Tongue (tissue), 2 donors: ENCODE results near the gene TMEM131L. TPM values are rescaled to one million over a fixed set of nuclear protein-coding genes. Genes with fewer than 3 reads are reported as not detected.

ENCODE experiments used
- DNase-seq: peaks from one replicate; pipeline ENCODE4 v3.0.0-alpha.2; 2015
- total RNA-seq: library from RNA; depleted of rRNA; stranded (reverse); fragments of >200 nt; gene quantifications from one replicate; pipeline ENCODE4 v1.2.3, GENCODE V29; 2014

The TMEM131L gene
- total RNA-seq, 1 donor from 2014 or later = 71.5 TPM

DNA sequence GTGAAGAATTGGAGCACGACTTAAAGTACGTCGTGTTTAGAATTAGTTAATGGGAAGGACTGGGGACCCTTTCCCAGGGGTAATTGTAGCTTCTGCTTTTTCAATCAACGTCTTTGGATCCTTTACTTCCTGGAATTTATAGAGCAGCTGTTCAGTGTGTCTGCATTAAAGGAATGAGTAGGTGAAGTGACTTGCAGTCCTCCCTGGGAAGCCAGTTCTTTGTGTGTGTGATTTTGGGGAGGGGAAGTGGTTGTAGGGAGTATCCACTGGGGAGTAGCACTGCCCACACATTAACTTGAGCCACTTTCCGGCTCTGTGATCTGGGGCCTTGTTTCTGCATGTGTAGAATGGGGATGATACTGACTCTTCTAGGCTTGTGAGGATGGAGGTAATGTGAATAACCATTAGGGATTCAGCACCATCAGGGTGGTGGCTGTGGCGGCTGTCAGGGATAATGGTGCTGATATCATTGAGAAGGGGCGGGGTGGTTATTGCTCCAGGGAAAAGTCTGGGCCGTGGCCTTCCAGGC is 54.7 kb downstream of the TMEM131L start:
- DNase-seq = no peak

DNA sequence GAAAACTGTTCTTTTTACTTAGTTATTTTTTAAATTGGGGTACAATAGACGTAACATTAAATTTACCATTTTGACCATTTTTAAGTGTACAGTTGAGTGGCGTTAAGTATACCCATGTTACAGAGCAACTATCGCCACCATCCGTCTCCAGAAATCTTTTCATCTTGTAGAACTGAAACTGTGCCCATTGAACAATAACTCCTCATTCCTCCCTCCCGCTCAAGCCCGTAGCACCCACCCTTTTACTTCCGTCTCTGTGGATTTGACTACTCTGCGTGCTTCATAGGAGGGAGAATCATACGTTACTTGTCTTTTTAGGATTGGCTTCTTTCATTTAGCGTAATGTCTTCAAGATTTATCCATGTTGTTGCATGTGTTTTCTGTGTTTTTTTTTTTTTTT is 55.3 kb downstream of the TMEM131L start:
- DNase-seq = no peak

GRCh38 chr4:153521999-153522801 is 56.0 kb downstream of the TMEM131L start:
- DNase-seq = no peak

DNA sequence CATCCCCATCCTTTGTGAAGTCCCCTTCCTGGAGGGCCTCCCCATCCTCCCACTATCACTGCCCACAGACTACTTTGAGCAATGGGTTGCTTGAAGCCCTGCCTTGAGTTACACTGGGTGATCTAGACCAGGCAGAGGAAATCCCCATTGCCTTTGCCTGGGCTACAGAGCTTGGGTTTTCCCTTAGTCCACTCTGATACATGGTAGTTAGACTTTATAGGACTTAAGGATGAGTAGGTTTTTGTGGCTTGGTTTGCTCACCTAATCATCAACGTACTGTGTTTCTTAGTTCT is 56.6 kb downstream of the TMEM131L start:
- no peak for DNase-seq

DNA sequence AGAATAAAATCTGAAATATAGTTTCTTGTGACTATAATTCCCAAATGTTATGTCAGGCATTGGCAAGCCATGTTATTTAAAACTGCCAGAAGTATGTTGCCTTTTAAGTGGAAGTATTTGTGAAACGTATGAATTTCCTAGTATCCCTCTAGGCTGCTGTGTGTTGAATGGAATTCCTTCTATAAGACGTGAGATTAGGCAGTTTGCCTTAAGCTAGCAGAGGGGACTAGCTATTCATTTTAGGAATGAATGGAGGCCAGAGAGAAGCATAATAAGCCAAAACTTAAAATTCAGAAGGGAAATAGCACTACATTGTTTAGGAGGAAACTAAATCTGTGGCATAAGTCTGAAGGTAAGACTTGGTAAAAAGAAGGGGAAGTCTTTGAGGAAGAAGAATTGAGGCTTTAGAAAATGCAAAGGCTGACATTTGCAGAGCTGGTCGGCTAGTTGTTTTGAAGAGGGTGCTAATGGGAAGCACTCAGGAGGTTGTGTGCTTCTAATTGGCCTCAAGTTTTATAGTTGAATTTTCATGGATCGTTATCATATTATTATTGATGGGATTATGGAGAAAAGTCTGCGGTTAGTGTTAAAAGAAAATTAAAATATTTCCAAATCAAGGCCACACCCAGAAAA is 57.1 kb downstream of the TMEM131L start:
- DNase-seq = peak; percentile 68

DNA sequence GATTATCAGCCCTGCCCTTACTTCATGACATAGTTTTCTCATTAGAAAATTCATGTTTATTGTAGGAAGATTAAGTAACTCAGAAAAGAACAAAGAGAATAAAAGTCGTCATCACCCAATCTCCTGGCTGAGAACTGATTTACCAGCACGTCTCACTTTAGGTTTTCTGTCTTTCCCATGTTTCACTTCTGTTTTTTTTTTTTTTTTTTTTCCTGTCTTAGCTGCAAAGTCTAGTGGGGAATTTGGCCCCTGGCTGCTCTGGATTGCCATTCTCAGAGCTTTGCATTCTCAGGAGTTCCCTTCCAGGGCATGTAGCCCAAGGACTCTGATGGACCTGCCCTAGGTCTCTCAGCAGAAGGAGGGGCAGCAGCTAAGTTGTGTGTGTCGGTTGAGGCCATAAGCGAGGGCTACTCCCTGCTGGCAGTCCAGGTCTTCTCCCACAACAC is 57.8 kb downstream of the TMEM131L start:
- peak; percentile 38 for DNase-seq

GRCh38 chr4:153524682-153525081 is 58.5 kb downstream of the TMEM131L start:
- DNase-seq = no peak

DNA sequence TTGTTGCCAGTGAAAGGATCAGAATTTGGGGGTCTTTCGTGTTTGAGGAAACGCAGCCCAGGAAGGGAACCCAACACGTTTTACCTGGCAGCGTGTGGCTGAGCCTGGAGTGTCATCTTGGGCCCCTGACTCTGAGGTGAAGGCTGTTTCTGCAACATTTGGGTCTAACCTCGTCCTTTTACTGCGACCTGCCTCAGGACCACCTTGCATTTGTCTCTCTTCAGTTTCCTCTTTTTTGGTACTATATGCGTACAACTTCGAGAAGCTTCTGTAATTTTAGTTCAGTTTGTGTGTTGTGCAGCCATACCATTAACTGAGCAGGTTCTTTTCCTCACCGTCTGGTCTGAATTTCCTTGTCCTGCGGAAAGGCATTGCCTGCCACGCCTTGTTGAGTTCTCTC is 61.5 kb downstream of the TMEM131L start:
- DNase-seq = no peak

DNA sequence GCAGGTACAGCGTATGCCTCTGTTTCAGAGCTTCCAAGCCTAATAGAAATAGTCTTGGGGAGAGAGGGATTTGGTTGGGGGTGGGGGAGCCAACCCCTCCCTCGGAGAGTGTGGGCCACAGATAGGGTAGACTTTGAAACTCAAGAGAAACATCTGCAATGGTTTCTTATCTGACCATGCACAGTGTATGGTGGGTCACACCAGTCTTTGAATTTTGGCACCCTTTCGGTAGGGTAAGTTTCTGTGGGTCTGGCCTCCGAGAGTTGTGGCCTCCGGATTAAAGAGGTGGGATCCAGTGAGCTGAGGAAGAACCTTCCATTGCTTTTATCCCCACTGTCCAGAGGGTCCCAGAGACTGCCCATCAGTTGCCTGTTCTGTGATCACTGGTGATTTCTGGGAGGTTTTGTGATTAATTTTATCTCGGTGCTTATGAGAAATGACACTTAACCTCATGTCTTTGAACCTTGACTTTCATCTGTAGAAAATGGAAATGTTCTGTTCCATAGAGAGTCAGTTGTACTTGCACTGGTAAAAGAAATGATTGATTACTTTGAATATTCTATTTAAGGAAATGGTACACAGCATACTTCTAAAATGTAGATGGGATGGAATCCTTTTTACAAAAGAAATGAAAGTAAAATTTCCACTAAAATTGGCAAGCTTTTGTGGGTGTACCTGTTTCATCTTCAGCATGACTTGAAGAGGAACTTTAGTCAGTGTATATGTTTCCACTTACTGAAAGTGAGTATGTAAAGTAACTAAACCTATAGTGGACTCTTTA is 62.7 kb downstream of the TMEM131L start:
- no peak for DNase-seq

DNA sequence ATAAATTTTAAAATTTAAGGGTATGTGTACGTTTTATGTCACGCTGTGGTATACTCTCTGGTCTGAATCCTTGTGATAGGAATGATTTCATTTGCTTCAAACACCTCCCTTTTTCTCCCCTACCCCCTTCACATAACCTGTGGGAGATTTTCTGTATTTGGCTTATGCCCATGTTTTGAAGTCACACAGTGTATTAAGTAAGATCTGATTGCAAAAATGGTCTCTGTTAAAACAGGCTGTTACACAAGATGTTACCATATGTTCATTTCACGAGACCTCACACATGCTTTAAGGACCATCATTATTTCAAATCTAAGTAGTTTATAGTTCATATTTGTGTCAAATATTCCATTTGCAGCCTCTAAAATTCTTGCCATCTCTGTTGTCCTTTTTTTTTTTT is 63.5 kb downstream of the TMEM131L start:
- DNase-seq = no peak

- DNase-seq = no peak
These were observed 64.3 kb downstream of the TMEM131L start for GRCh38 chr4:153530284-153530999.

DNA sequence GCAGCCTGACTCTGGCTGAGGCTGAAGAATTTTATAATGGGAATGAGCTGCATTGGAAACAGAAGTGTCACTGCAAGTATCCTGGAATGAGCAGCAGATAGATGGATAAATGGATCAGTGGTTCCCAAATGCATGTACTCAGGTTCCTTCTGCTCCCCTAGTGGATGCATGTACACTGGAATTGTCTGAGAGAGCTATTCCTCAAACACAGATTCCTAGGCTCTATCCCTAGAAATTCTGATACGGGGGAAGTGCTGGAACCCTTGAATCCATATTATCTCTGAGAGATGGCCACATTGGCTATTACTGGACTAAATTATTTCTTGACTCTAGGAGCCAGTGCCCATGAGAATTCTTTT is 64.8 kb downstream of the TMEM131L start:
- DNase-seq = no peak

GRCh38 chr4:153531976-153532626 is 65.9 kb downstream of the TMEM131L start:
- no peak for DNase-seq

DNA sequence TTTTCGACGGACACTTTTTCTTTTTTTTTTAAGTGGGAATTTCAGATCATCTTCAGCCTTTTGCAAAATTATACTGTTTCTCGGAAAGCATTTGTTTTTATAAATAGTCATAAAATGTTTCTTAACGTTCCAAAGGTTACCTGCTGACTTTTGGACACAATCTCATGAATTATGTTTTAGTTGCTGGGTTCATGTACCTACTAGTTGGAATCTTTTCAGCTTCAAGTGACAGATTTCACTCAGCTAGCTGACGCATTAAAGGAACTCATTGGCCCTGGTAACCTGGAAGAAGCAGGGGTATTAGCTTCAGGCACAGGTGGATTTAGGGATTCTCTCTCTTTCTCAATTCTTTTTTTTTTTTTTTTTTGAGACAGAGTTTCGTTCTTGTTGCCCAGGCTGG is 66.5 kb downstream of the TMEM131L start:
- DNase-seq = no peak

GRCh38 chr4:153533387-153533786 is 67.2 kb downstream of the TMEM131L start:
- DNase-seq = no peak

DNA sequence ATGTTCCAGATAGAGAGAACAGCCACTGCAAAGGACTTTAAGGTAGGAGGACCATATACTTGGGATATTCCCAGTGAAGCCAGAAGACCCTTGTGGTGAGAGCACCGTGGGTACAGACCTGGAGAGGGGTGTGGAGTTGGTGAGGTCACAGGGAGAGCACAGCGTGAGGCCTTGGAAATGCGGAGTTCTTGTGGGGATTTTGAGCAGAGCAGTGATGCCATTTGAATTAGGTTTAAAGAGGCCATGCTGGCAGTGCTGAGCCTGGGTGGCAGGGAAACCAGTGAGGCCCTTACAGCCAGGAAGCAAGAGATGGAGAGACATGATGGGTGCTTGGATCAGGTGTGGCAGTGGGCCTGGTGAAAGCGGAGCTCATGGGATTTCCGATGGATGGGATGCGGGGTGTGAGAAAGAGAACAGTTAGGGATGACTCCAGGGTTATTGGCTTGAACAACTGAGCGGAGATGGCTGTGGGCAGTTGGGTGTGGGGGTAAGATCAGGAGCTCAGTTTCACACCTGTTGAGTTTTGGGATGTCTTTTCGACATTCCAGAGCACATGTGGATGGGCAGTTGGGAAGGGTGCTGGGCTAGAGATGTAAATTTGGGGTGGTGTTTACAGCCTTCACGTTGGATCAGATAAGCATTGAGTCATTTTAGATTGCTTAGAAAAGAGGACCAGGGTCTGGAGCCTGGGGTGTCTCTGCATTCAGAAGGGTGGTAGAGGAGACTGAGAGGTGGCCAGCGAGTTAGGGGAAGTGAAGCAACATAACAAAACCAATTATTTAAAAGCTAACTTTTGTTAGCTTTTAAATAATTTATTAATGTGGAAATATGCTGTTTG is 68.9 kb downstream of the TMEM131L start:
- DNase-seq = no peak

GRCh38 chr4:153535772-153536513 is 69.8 kb downstream of the TMEM131L start:
- peak; percentile 51 for DNase-seq

- no peak for DNase-seq
These were observed 71.4 kb downstream of the TMEM131L start for GRCh38 chr4:153537493-153537960.

GRCh38 chr4:153538487-153539357 is 72.6 kb downstream of the TMEM131L start:
- DNase-seq = peak; percentile 95
